GM12878 (cell line): ENCODE measurements around the gene GANAB. TPM values are rescaled to one million over a fixed set of nuclear protein-coding genes. Genes with fewer than 3 reads are reported as not detected.
A peak's percentile ranks its signal among the peaks of the same experiment; 100 is the strongest.

Experiments
- BMI1 ChIP-seq: fragments of 450-650 bp; IDR thresholded peaks from 2 replicates; pipeline ENCODE4 v1.6.1; 2016; ENCODE audit warnings: mild to moderate bottlenecking, moderate library complexity, borderline replicate concordance
- BRCA1 ChIP-seq: IDR thresholded peaks from 2 replicates; pipeline ENCODE4 v1.6.1; 2011; ENCODE audit warnings: low read depth, low read length, improper control_type of control experiment
- CBX5 ChIP-seq: sonication (generic); IDR thresholded peaks from 2 replicates; pipeline ENCODE4 v1.6.1; 2016; ENCODE audit warnings: low read depth, moderate library complexity, mild to moderate bottlenecking, inconsistent platforms
- CHD1 ChIP-seq: IDR thresholded peaks from 2 replicates; pipeline ENCODE4 v1.6.1; 2012; ENCODE audit warnings: low read depth, low read length, improper control_type of control experiment
- FOS ChIP-seq: IDR thresholded peaks from 3 replicates; pipeline ENCODE4 v1.6.1; 2011; ENCODE audit warnings: borderline replicate concordance; ENCODE audit not compliant: insufficient read length; ENCODE audit errors: extremely low read depth
- HCFC1 ChIP-seq: fragments of 150-350 bp; IDR thresholded peaks from 2 replicates; pipeline ENCODE4 v1.6.1; 2014; ENCODE audit warnings: low read length
- IKZF2 ChIP-seq, 2 experiments: fragments of 450-650 bp; IDR thresholded peaks; 2 replicates each; pipeline ENCODE4 v1.6.1; 2017; ENCODE audit warnings: mild to moderate bottlenecking in 2 of 2, moderate library complexity in 2 of 2
- KAT2A ChIP-seq: conservative IDR thresholded peaks from 2 replicates; pipeline ENCODE4 v1.6.1; 2011; ENCODE audit warnings: low read depth, low read length; ENCODE audit not compliant: control insufficient read depth
- KLF5 ChIP-seq: fragments of 450-650 bp; IDR thresholded peaks from 2 replicates; pipeline ENCODE4 v1.6.1; 2014; ENCODE audit warnings: mild to moderate bottlenecking; ENCODE audit not compliant: partially characterized antibody
- MEF2B ChIP-seq: fragments of 450-650 bp; IDR thresholded peaks from 2 replicates; pipeline ENCODE4 v1.6.1; 2018; ENCODE audit warnings: mild to moderate bottlenecking, moderate library complexity; ENCODE audit not compliant: partially characterized antibody, poor library complexity, severe bottlenecking
- MXI1 ChIP-seq: fragments of 150-350 bp; IDR thresholded peaks from 2 replicates; pipeline ENCODE4 v1.6.1; 2011; ENCODE audit warnings: low read depth, mild to moderate bottlenecking, inconsistent platforms, low read length, improper control_type of control experiment
- NBN ChIP-seq: fragments of 450-650 bp; IDR thresholded peaks from 2 replicates; pipeline ENCODE4 v1.6.1; 2016
- NRF1 ChIP-seq: conservative IDR thresholded peaks from 2 replicates; pipeline ENCODE4 v1.6.1; 2011; ENCODE audit warnings: mild to moderate bottlenecking, low read depth, low read length, improper control_type of control experiment
- PAX5 ChIP-seq: IDR thresholded peaks from 2 replicates; pipeline ENCODE4 v1.6.1; 2011; ENCODE audit warnings: low read depth, low read length, borderline replicate concordance
- PAX8 ChIP-seq: fragments of 450-650 bp; IDR thresholded peaks from 2 replicates; pipeline ENCODE4 v1.6.1; 2017; ENCODE audit warnings: mild to moderate bottlenecking, moderate library complexity
- POLR2AphosphoS2 ChIP-seq: IDR thresholded peaks from 2 replicates; pipeline ENCODE4 v1.6.1; 2011; ENCODE audit warnings: low read depth, mild to moderate bottlenecking, low read length, improper control_type of control experiment, moderate library complexity
- RAD51 ChIP-seq: fragments of 450-650 bp; IDR thresholded peaks from 2 replicates; pipeline ENCODE4 v1.6.1; 2016; ENCODE audit warnings: moderate library complexity, mild to moderate bottlenecking, inconsistent platforms
- TCF12 ChIP-seq: IDR thresholded peaks from 2 replicates; pipeline ENCODE4 v1.6.1; 2011; ENCODE audit warnings: low read depth, mild to moderate bottlenecking, low read length
- ZNF207 ChIP-seq: fragments of 450-650 bp; IDR thresholded peaks from 2 replicates; pipeline ENCODE4 v1.6.1; 2014; ENCODE audit warnings: antibody characterized with exemption, mild to moderate bottlenecking, borderline replicate concordance
- ZNF622 ChIP-seq: fragments of 450-650 bp; IDR thresholded peaks from 2 replicates; pipeline ENCODE4 v1.6.1; 2017; ENCODE audit warnings: mild to moderate bottlenecking, inconsistent platforms
- polyA plus RNA-seq, 11 experiments: library from polyadenylated mRNA; depleted of rRNA in 4 of 11; unstranded in 6 of 11; stranded (reverse) in 5 of 11; fragments of >200 nt; fragmentation: Nextera tagmentation in 4 of 11; fragmentation: Illumina TruSeq in 1 of 11; extraction: Ambion mirVana in 4 of 11; extraction: Trizol in 1 of 11; gene quantifications; 1 replicate in 1 of 11; 2 replicates in 10 of 11; pipeline versions ENCODE4 v1.2.1 to v1.2.3, GENCODE V29; 2011 to 2016; ENCODE audit warnings: inconsistent platforms in 2 of 11, missing spikeins in 2 of 11, low read depth in 1 of 11
- total RNA-seq, 4 experiments: library from RNA; depleted of rRNA in 3 of 4; stranded (reverse); fragments of >200 nt in 3 of 4; fragmentation: Illumina TruSeq in 1 of 4; extraction: Trizol in 1 of 4; gene quantifications; 2 replicates each; pipeline versions ENCODE4 v1.2.1 to v1.2.3, GENCODE V29; 2013 to 2021
- TF ChIP-seq, protein P1 (sequence below): fragments of 150-350 bp; IDR thresholded peaks from 2 replicates; pipeline ENCODE4 v1.6.1; 2016; ENCODE audit warnings: low read depth, low read length
- TF ChIP-seq, protein P2 (sequence below): IDR thresholded peaks from 2 replicates; pipeline ENCODE4 v1.6.1; 2011; ENCODE audit warnings: borderline replicate concordance, low read depth, mild to moderate bottlenecking, moderate library complexity, low read length; ENCODE audit not compliant: insufficient read depth, poor library complexity, severe bottlenecking
- TF ChIP-seq, protein P3 (sequence below): fragments of 450-650 bp; conservative IDR thresholded peaks from 2 replicates; pipeline ENCODE4 v1.6.1; 2017; ENCODE audit warnings: mild to moderate bottlenecking, moderate library complexity
- TF ChIP-seq, protein P4 (sequence below): IDR thresholded peaks from 2 replicates; pipeline ENCODE4 v1.6.1; 2011; ENCODE audit warnings: low read depth, mild to moderate bottlenecking, low read length, moderate library complexity, borderline replicate concordance; ENCODE audit errors: extremely low read depth

The GANAB gene
- total and polyA plus RNA-seq, 10 of the 15 experiments (the other 5 are each of a cell fraction or from before 2014, with no cell fraction given): 4.5 to 175 (median 102) TPM

DNA sequence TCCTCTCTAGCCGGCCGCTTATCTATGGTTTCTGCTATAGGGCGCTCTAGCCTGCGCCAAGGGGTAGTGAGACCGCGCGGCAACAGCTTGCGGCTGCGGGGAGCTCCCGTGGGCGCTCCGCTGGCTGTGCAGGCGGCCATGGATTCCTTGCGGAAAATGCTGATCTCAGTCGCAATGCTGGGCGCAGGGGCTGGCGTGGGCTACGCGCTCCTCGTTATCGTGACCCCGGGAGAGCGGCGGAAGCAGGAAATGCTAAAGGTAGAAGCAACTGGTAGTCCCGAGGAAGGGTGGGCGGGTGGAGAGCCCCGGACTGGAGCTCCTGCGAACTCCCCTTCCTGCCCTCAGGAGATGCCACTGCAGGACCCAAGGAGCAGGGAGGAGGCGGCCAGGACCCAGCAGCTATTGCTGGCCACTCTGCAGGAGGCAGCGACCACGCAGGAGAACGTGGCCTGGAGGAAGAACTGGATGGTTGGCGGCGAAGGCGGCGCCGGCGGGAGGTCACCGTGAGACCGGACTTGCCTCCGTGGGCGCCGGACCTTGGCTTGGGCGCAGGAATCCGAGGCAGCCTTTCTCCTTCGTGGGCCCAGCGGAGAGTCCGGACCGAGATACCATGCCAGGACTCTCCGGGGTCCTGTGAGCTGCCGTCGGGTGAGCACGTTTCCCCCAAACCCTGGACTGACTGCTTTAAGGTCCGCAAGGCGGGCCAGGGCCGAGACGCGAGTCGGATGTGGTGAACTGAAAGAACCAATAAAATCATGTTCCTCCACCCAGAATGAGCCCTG is 25.4 kb upstream of the GANAB start, which contains the start of the genes LBHD1 and UQCC3 (continued):
- TF ChIP-seq ZNF622 (no peak), NRF1 (no peak), FOS (no peak), MEF2B (no peak), IKZF2 (IDR thresholded peaks at IDR 0.05) (peak; percentile 68 to 83; a peak in 3 of 4 replicates), TCF12 (peak; percentile 72; the same call in 1 of the 2 replicates), MXI1 (0 out of 2 replicates have a peak, but pooled peaks have one; percentile 7), HCFC1 (peak; percentile 60; the same call in 1 of the 2 replicates), ZNF207 (peak; percentile 3; the same call in 1 of the 2 replicates), NBN (peak; percentile 73; the same call in 1 of the 2 replicates), BMI1 (no peak), RAD51 (no peak), KAT2A (no peak), BRCA1 (no peak), KLF5 (peak; percentile 18), CHD1 (no peak), PAX8 (no peak), POLR2AphosphoS2 (no peak; the same call in 1 of the 2 replicates), CBX5 (no peak), PAX5 (0 out of 2 replicates have a peak, but pooled peaks have one; percentile 15)
- TF ChIP-seq, protein P1, sequence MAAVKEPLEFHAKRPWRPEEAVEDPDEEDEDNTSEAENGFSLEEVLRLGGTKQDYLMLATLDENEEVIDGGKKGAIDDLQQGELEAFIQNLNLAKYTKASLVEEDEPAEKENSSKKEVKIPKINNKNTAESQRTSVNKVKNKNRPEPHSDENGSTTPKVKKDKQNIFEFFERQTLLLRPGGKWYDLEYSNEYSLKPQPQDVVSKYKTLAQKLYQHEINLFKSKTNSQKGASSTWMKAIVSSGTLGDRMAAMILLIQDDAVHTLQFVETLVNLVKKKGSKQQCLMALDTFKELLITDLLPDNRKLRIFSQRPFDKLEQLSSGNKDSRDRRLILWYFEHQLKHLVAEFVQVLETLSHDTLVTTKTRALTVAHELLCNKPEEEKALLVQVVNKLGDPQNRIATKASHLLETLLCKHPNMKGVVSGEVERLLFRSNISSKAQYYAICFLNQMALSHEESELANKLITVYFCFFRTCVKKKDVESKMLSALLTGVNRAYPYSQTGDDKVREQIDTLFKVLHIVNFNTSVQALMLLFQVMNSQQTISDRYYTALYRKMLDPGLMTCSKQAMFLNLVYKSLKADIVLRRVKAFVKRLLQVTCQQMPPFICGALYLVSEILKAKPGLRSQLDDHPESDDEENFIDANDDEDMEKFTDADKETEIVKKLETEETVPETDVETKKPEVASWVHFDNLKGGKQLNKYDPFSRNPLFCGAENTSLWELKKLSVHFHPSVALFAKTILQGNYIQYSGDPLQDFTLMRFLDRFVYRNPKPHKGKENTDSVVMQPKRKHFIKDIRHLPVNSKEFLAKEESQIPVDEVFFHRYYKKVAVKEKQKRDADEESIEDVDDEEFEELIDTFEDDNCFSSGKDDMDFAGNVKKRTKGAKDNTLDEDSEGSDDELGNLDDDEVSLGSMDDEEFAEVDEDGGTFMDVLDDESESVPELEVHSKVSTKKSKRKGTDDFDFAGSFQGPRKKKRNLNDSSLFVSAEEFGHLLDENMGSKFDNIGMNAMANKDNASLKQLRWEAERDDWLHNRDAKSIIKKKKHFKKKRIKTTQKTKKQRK: no peak
- TF ChIP-seq, protein P2, sequence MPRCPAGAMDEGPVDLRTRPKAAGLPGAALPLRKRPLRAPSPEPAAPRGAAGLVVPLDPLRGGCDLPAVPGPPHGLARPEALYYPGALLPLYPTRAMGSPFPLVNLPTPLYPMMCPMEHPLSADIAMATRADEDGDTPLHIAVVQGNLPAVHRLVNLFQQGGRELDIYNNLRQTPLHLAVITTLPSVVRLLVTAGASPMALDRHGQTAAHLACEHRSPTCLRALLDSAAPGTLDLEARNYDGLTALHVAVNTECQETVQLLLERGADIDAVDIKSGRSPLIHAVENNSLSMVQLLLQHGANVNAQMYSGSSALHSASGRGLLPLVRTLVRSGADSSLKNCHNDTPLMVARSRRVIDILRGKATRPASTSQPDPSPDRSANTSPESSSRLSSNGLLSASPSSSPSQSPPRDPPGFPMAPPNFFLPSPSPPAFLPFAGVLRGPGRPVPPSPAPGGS: no peak
- TF ChIP-seq, protein P3, sequence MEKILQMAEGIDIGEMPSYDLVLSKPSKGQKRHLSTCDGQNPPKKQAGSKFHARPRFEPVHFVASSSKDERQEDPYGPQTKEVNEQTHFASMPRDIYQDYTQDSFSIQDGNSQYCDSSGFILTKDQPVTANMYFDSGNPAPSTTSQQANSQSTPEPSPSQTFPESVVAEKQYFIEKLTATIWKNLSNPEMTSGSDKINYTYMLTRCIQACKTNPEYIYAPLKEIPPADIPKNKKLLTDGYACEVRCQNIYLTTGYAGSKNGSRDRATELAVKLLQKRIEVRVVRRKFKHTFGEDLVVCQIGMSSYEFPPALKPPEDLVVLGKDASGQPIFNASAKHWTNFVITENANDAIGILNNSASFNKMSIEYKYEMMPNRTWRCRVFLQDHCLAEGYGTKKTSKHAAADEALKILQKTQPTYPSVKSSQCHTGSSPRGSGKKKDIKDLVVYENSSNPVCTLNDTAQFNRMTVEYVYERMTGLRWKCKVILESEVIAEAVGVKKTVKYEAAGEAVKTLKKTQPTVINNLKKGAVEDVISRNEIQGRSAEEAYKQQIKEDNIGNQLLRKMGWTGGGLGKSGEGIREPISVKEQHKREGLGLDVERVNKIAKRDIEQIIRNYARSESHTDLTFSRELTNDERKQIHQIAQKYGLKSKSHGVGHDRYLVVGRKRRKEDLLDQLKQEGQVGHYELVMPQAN: peak; percentile 62
- TF ChIP-seq, protein P4, sequence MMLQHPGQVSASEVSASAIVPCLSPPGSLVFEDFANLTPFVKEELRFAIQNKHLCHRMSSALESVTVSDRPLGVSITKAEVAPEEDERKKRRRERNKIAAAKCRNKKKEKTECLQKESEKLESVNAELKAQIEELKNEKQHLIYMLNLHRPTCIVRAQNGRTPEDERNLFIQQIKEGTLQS: no peak
